BE2C (cell line): ENCODE data around the gene IP6K3.

Experiments used
- DNase-seq: peaks from one replicate; pipeline ENCODE4 v3.0.0-alpha.2; 2020
- H3K27me3 ChIP-seq: fragments of 250-450 bp; sonication (Bioruptor Pico); 2 replicates; pipeline ENCODE4 v1.5.1; 2020; ENCODE audit warnings: mild to moderate bottlenecking
- H3K36me3 ChIP-seq: fragments of 250-450 bp; sonication (Bioruptor Pico); 2 replicates; pipeline ENCODE4 v1.5.1; 2020; ENCODE audit warnings: mild to moderate bottlenecking
- H3K4me1 ChIP-seq: fragments of 250-450 bp; sonication (Bioruptor Pico); 2 replicates; pipeline ENCODE4 v1.5.1; 2020
- H3K4me3 ChIP-seq: 2 replicates; pipeline ENCODE4 v1.5.1; 2011; ENCODE audit warnings: low read depth, low read length
- H3K9me3 ChIP-seq: fragments of 250-450 bp; sonication (Bioruptor Pico); 2 replicates; pipeline ENCODE4 v1.5.1; 2020
- TF ChIP-seq, protein P1 (sequence below): IDR thresholded peaks from 2 replicates; pipeline ENCODE4 v1.5.1; 2012; ENCODE audit warnings: mild to moderate bottlenecking, low read depth, low read length

IP6K3 gene

DNA sequence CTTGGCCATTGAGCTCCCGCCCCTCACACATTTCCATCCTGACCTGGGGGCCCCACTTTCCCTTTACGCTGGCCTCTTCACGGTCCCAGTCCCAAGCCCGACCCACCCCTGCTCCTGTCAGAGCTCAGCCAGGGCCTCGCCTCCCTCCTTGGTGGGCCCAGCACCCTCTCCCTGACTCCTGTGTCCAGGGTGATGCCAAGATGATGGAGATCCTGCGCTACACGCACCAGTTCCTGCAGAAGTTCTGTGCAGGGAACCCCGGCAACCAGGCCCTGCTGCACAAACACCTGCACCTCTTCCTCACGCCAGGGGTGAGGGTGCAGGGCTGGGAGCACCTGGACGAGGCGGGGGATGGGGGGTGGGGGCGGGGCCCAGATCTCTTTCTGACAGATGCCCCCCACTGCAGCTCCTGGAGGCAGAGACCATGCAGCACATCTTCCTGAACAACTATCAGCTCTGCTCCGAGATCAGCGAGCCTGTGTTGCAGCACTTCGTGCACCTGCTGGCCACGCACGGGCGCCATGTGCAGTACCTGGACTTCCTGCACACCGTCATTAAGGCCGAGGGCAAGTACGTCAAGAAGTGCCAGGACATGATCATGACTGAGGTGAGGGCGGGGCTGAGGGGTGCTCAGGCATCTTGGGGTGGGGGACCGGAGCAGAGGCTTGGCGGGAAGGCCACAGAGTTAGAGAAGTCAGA lies 68.3 kb downstream of the IP6K3 start:
- Histone ChIP-seq H3K9me3 (no peaks in the 10 kb centered on the region), H3K27me3 (no peaks in the 10 kb centered on the region), H3K36me3 (no peaks in the 10 kb centered on the region), H3K4me3 (no peak overlapping the region), H3K4me1 (no peaks in the 10 kb centered on the region; the same call in 1 of the 2 replicates)
- DNase-seq = no peak
- TF ChIP-seq, protein P1, sequence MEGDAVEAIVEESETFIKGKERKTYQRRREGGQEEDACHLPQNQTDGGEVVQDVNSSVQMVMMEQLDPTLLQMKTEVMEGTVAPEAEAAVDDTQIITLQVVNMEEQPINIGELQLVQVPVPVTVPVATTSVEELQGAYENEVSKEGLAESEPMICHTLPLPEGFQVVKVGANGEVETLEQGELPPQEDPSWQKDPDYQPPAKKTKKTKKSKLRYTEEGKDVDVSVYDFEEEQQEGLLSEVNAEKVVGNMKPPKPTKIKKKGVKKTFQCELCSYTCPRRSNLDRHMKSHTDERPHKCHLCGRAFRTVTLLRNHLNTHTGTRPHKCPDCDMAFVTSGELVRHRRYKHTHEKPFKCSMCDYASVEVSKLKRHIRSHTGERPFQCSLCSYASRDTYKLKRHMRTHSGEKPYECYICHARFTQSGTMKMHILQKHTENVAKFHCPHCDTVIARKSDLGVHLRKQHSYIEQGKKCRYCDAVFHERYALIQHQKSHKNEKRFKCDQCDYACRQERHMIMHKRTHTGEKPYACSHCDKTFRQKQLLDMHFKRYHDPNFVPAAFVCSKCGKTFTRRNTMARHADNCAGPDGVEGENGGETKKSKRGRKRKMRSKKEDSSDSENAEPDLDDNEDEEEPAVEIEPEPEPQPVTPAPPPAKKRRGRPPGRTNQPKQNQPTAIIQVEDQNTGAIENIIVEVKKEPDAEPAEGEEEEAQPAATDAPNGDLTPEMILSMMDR = no peak

DNA sequence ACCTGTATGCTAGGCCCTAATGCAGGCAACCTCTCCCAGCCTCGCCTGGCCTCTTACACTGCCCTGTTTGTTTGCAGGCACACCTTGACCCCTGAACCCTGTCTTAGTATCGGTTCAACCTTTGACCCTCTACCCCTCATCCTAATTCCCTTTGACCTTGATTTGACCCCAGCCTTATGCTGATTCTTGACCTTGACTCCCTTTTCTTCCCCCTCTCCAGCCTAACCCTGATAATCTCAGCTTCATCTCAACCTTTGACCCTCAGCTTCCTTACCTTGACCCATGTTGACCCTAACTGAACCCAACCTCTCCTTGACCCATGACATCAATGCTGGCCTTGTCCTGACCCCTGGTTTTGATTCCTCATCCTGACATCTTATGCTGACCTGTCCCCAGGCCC lies 69.0 kb downstream of the IP6K3 start:
- peaks cover 3% of the 10 kb centered on the region; the same call in 1 of the 2 replicates for H3K4me1 ChIP-seq
- no peaks in the 10 kb centered on the region for H3K9me3 ChIP-seq
- no peaks in the 10 kb centered on the region for H3K36me3 ChIP-seq
- TF ChIP-seq, protein P1 = no peak
- DNase-seq = no peak
- no peak overlapping the region for H3K4me3 ChIP-seq
- H3K27me3 ChIP-seq = no peaks in the 10 kb centered on the region

DNA sequence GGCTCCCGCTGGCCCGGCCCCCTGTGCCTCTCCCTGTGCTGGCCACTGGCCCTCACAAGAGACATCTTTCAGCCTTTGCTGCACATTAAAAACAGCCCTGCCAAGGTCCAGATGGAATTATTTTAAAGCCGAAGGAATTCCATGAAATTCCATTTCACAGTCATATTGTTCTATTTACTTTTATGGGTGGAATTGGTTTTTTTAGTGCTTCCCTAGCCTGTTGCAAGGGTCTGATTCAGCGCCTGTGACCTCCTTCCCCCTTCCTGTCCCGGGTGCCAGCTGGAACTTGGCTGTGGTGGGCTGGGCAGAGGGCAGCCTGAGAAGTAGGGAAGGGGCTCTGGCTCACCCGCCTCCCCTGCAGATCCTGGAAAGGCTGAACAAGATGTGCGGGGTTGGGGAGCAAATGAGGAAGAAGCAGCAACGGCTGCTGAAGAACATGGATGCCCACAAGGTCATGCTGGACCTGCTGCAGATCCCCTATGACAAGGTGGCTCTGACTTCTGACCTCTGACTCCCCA lies 69.5 kb downstream of the IP6K3 start:
- TF ChIP-seq, protein P1 = no peak
- Histone ChIP-seq H3K36me3 (no peaks in the 10 kb centered on the region), H3K4me1 (peaks cover 3% of the 10 kb centered on the region; the same call in 1 of the 2 replicates), H3K4me3 (no peak overlapping the region), H3K27me3 (no peaks in the 10 kb centered on the region), H3K9me3 (no peaks in the 10 kb centered on the region)
- no peak for DNase-seq

DNA sequence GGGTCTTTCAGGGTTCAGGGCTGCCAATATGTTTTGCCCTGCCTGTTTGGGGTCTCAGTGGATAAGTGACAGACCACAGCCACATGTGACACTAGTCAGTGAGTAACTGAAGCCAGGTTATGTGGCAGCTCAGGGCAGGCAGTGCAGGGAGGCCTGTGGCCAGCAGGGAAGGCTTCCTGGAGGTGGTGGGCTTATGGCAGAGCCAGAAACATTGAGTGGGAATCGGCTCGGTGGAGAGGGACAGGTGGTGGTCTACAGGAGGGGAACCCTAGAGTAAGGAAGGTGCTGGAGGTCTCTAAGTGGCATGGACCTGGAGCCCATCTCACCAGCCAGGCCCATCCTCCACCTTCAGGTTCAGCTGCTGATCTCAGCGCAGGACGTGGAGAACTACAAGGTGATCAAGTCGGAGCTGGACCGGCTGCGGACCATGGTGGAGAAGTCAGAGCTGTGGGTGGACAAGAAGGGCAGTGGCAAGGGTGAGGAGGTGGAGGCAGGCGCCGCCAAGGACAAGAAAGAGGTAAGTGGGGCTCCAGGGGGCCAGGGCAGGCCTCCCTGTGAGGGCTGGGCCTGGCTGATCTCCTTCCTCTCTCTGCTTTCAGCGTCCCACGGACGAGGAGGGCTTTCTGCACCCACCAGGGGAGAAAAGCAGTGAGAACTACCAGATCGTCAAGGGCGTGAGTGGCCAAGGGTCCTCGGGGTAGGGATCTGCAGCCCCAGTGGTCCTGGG lies 70.1 kb downstream of the IP6K3 start:
- Histone ChIP-seq H3K4me1 (peaks cover 3% of the 10 kb centered on the region; the same call in 1 of the 2 replicates), H3K27me3 (no peaks in the 10 kb centered on the region), H3K36me3 (no peaks in the 10 kb centered on the region), H3K4me3 (no peak overlapping the region), H3K9me3 (no peaks in the 10 kb centered on the region)
- TF ChIP-seq, protein P1 = no peak
- no peak for DNase-seq

DNA sequence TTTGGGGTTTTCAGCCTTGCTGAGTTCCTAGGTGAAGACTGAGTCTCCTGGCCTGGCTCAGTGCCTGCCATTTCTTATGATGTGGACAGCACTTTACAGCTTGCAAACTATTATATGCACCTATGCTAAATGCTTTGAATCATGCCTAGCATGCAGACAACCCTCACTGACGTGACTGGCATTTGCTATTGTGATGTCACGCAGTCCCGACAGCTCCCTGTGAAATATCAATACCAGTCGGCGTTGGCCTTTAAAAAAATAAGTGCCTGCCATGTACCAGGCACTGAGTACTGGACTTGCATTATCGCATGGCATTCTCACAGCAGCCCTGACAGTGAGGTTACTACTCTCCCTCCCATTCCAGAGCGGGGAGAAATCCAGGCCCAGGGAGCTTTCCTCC lies 70.7 kb downstream of the IP6K3 start:
- no peak for DNase-seq
- no peaks in the 10 kb centered on the region for H3K27me3 ChIP-seq
- no peak overlapping the region for H3K4me3 ChIP-seq
- H3K36me3 ChIP-seq = no peaks in the 10 kb centered on the region
- TF ChIP-seq, protein P1 = no peak
- H3K9me3 ChIP-seq = no peaks in the 10 kb centered on the region
- peaks cover 3% of the 10 kb centered on the region; the same call in 1 of the 2 replicates for H3K4me1 ChIP-seq

DNA sequence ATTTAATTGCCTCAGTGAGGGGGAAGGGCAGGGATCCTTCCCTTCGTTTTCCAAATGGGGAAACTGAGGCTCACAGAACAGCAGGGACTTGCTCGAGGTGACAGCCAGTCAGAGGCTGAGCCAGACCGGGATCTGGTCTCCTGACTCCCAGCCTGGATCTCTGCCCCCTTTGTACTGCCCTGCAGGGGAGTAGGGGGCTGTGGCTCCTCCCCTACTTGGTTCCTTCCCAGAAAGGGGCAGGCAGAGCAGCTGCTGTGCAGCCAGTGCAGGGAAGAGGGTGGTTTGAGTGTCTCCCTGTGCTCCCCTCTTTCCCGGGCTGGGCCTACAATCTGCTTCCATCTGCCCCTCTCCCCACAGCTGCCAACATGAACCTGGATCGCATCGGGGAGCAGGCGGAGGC lies 72.9 kb downstream of the IP6K3 start:
- Histone ChIP-seq H3K27me3 (no peaks in the 10 kb centered on the region), H3K9me3 (no peaks in the 10 kb centered on the region), H3K4me3 (no peak overlapping the region), H3K4me1 (peaks cover 3% of the 10 kb centered on the region; the same call in 1 of the 2 replicates), H3K36me3 (no peaks in the 10 kb centered on the region)
- DNase-seq = no peak
- TF ChIP-seq, protein P1 = no peak
